HEK293 (cell line): Measurements from ENCODE around the gene SPRY4.

Experiments
- CTCF ChIA-PET: fragments of 350-600 bp; formaldehyde crosslinking; extraction: SDS; loops from one replicate; lab custom pipeline; 2021; ENCODE audit warnings: antibody characterized with exemption; lab: Yijun Ruan, JAX
- POLR2A ChIA-PET: fragments of 300-600 bp; formaldehyde crosslinking; extraction: SDS; loops from one replicate; lab custom pipeline; 2020; ENCODE audit warnings: antibody characterized with exemption, inconsistent platforms; lab: Yijun Ruan, JAX
- H3K27ac ChIP-seq: fragments of 200-500 bp; sonication (Bioruptor generic); 2 replicates; pipeline ENCODE4 v1.5.1; 2014; ENCODE audit warnings: low read depth, low read length, control low read depth, inconsistent platforms; ENCODE audit errors: extremely low read depth
- H3K36me3 ChIP-seq, 2 experiments: fragments of 200-500 bp in 1 of 2; sonication (Bioruptor generic) in 1 of 2; 1 replicate in 1 of 2; 2 replicates in 1 of 2; pipeline ENCODE4 v1.5.1; 2014 to 2017; ENCODE audit warnings: inconsistent platforms in 2 of 2, low read length in 2 of 2; ENCODE audit not compliant: control insufficient read depth in 2 of 2, insufficient read depth in 1 of 2
- H3K4me1 ChIP-seq: fragments of 200-500 bp; sonication (Bioruptor generic); 2 replicates; pipeline ENCODE4 v1.5.1; 2014; ENCODE audit warnings: mild to moderate bottlenecking, low read length, inconsistent platforms; ENCODE audit not compliant: control insufficient read depth, insufficient read depth
- H3K4me3 ChIP-seq: 2 replicates; pipeline ENCODE4 v1.5.1; 2011; ENCODE audit warnings: low read depth, mild to moderate bottlenecking, control low read depth, low read length, moderate library complexity
- H3K9me3 ChIP-seq: fragments of 200-500 bp; sonication (Bioruptor generic); 2 replicates; pipeline ENCODE4 v1.5.1; 2014; ENCODE audit warnings: low read depth, low read length, inconsistent platforms; ENCODE audit not compliant: control insufficient read depth, insufficient read depth
- EGR2 ChIP-seq: fragments of 450-650 bp; formaldehyde crosslinking; IDR thresholded peaks from 2 replicates; pipeline ENCODE4 v1.5.1; 2016; ENCODE audit warnings: low read depth, missing biosample characterization, missing genetic modification characterization
- FEZF1 ChIP-seq: fragments of 450-650 bp; formaldehyde crosslinking; IDR thresholded peaks from 2 replicates; pipeline ENCODE4 v1.5.1; 2016; ENCODE audit warnings: missing biosample characterization, missing genetic modification characterization
- OVOL3 ChIP-seq: fragments of 450-650 bp; formaldehyde crosslinking; IDR thresholded peaks from 2 replicates; pipeline ENCODE4 v1.5.1; 2016; ENCODE audit warnings: missing biosample characterization, missing genetic modification characterization
- ZFHX2 ChIP-seq: fragments of 450-650 bp; formaldehyde crosslinking; conservative IDR thresholded peaks from 2 replicates; pipeline ENCODE4 v1.5.1; 2016; ENCODE audit warnings: missing biosample characterization, missing genetic modification characterization
- ZNF112 ChIP-seq: fragments of 450-650 bp; formaldehyde crosslinking; IDR thresholded peaks from 2 replicates; pipeline ENCODE4 v1.5.0; 2017; ENCODE audit warnings: missing biosample characterization, missing genetic modification characterization
- ZNF132 ChIP-seq: fragments of 450-650 bp; formaldehyde crosslinking; IDR thresholded peaks from 2 replicates; pipeline ENCODE4 v1.5.1; 2017; ENCODE audit warnings: missing biosample characterization, missing genetic modification characterization, borderline replicate concordance
- ZNF274 ChIP-seq, 2 experiments: fragments of 200-500 bp in 1 of 2; fragments of 450-650 bp in 1 of 2; sonication (Bioruptor generic) in 1 of 2; formaldehyde crosslinking in 1 of 2; IDR thresholded peaks; 2 replicates each; pipeline versions ENCODE4 v1.5.1 to v1.6.1; 2014 to 2016; ENCODE audit warnings: borderline replicate concordance in 1 of 2, inconsistent platforms in 1 of 2, low read length in 1 of 2, missing biosample characterization in 1 of 2, missing genetic modification characterization in 1 of 2
- ZNF341 ChIP-seq: fragments of 450-650 bp; formaldehyde crosslinking; IDR thresholded peaks from 2 replicates; pipeline ENCODE4; 2016; ENCODE audit warnings: low read depth, missing biosample characterization, missing genetic modification characterization
- ZNF350 ChIP-seq: fragments of 450-650 bp; formaldehyde crosslinking; IDR thresholded peaks from 2 replicates; pipeline ENCODE4 v1.5.0; 2017; ENCODE audit warnings: missing biosample characterization, mild to moderate bottlenecking, missing genetic modification characterization
- ZNF521 ChIP-seq: fragments of 450-650 bp; formaldehyde crosslinking; IDR thresholded peaks from 2 replicates; pipeline ENCODE4 v1.5.1; 2017; ENCODE audit warnings: missing biosample characterization, mild to moderate bottlenecking, missing genetic modification characterization
- ZNF548 ChIP-seq: fragments of 450-650 bp; formaldehyde crosslinking; IDR thresholded peaks from 2 replicates; pipeline ENCODE4 v1.5.1; 2016; ENCODE audit warnings: missing biosample characterization, missing genetic modification characterization
- ZNF560 ChIP-seq: fragments of 450-650 bp; formaldehyde crosslinking; IDR thresholded peaks from 2 replicates; pipeline ENCODE4 v1.5.1; 2017; ENCODE audit warnings: missing biosample characterization, missing genetic modification characterization, borderline replicate concordance
- ZNF596 ChIP-seq: fragments of 450-650 bp; IDR thresholded peaks from 2 replicates; pipeline ENCODE4 v1.5.0; 2018; ENCODE audit warnings: missing biosample characterization, mild to moderate bottlenecking, missing genetic modification characterization, moderate library complexity
- ZNF623 ChIP-seq: fragments of 450-650 bp; formaldehyde crosslinking; IDR thresholded peaks from 2 replicates; pipeline ENCODE4 v1.5.1; 2016; ENCODE audit warnings: missing biosample characterization, missing genetic modification characterization
- ZNF670 ChIP-seq: fragments of 450-650 bp; formaldehyde crosslinking; IDR thresholded peaks from 2 replicates; pipeline ENCODE4 v1.5.1; 2016; ENCODE audit warnings: missing biosample characterization, missing genetic modification characterization, low read depth
- ZNF776 ChIP-seq: fragments of 450-650 bp; formaldehyde crosslinking; IDR thresholded peaks from 2 replicates; pipeline ENCODE4 v1.5.0; 2017; ENCODE audit warnings: missing biosample characterization, missing genetic modification characterization, borderline replicate concordance
- ZNF837 ChIP-seq: fragments of 450-650 bp; formaldehyde crosslinking; IDR thresholded peaks from 2 replicates; pipeline ENCODE4 v1.5.1; 2016; ENCODE audit warnings: missing biosample characterization, missing genetic modification characterization
- ZXDB ChIP-seq: fragments of 450-650 bp; formaldehyde crosslinking; IDR thresholded peaks from 2 replicates; pipeline ENCODE4 v1.5.1; 2016; ENCODE audit warnings: missing biosample characterization, missing genetic modification characterization
- TF ChIP-seq, protein P1 (sequence below): fragments of 450-650 bp; formaldehyde crosslinking; IDR thresholded peaks from 2 replicates; pipeline ENCODE4 v1.5.1; 2016; ENCODE audit warnings: missing biosample characterization, missing genetic modification characterization
- TF ChIP-seq, protein P2 (sequence below): fragments of 450-650 bp; formaldehyde crosslinking; IDR thresholded peaks from 2 replicates; pipeline ENCODE4 v1.5.1; 2016; ENCODE audit warnings: missing biosample characterization, missing genetic modification characterization, borderline replicate concordance
- TF ChIP-seq, protein P3 (sequence below): fragments of 450-650 bp; formaldehyde crosslinking; IDR thresholded peaks from 2 replicates; pipeline ENCODE4 v1.5.1; 2016; ENCODE audit warnings: missing biosample characterization, missing genetic modification characterization

SPRY4 gene

DNA sequence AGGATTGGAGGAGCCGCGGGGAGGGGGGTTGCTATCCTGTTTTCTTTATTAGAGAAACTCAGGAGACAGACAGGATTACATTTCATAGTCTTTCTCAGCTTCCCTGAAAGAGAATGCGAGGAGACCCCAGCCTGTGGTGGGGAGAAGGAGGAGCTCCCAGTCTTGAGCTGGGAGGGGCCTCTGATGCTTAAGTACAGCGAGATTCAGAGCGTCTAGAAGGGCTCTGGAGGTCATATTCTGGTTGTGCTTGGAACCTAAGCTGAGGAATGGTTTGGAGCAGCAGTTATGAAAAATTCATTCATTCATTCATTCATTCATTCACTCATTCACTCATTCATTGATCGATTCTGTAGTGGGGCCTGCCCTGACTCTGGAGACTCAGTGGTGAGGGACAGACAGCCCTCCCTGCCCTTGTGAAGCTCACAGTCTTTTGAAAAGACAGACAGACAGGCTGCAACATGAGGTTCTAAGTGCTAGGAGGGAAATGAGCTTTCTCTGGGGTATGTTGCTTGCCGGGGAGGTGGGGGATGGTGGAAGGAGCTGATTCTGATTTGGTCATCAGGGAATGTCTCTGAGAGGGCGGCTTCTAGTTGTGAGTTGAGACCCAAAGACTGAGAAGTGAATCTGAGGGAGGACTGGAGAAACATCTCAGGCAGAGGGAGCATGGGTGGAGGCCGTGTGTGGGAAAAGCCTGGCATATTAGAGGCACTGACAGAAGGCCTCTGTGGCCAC lies 2.5 kb upstream of the SPRY4 start (continued):
- TF ChIP-seq FEZF1 (tag by site-specific recombination) = no peak
- no peak for TF ChIP-seq ZNF521
- TF ChIP-seq ZNF776 (tag by site-specific recombination) = no peak
- no peak for TF ChIP-seq ZNF350 (tag by site-specific recombination)
- TF ChIP-seq OVOL3 = no peak
- TF ChIP-seq ZNF560 = no peak
- TF ChIP-seq, protein P1, sequence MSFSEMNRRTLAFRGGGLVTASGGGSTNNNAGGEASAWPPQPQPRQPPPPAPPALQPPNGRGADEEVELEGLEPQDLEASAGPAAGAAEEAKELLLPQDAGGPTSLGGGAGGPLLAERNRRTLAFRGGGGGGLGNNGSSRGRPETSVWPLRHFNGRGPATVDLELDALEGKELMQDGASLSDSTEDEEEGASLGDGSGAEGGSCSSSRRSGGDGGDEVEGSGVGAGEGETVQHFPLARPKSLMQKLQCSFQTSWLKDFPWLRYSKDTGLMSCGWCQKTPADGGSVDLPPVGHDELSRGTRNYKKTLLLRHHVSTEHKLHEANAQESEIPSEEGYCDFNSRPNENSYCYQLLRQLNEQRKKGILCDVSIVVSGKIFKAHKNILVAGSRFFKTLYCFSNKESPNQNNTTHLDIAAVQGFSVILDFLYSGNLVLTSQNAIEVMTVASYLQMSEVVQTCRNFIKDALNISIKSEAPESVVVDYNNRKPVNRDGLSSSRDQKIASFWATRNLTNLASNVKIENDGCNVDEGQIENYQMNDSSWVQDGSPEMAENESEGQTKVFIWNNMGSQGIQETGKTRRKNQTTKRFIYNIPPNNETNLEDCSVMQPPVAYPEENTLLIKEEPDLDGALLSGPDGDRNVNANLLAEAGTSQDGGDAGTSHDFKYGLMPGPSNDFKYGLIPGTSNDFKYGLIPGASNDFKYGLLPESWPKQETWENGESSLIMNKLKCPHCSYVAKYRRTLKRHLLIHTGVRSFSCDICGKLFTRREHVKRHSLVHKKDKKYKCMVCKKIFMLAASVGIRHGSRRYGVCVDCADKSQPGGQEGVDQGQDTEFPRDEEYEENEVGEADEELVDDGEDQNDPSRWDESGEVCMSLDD (tag by site-specific recombination) = no peak
- TF ChIP-seq ZNF837 (tag by site-specific recombination) = no peak
- no peak for TF ChIP-seq ZNF548 (tag by site-specific recombination)
- no peak for TF ChIP-seq ZNF274 (IDR thresholded peaks at IDR 0.05; ENCODE audit: low read length)
- TF ChIP-seq ZNF274 (tag by site-specific recombination; IDR thresholded peaks at IDR 0.05; ENCODE audit: borderline replicate concordance) = no peak
- TF ChIP-seq ZNF596 (tag by site-specific recombination) = no peak
- no peak for TF ChIP-seq ZNF623
- TF ChIP-seq ZFHX2 = peak; percentile 62
- no peak for TF ChIP-seq ZNF132 (tag by site-specific recombination)
- no peak for TF ChIP-seq ZXDB (tag by site-specific recombination)
- no peak for TF ChIP-seq ZNF670
- peak; percentile 77 for TF ChIP-seq EGR2
- TF ChIP-seq, protein P2, sequence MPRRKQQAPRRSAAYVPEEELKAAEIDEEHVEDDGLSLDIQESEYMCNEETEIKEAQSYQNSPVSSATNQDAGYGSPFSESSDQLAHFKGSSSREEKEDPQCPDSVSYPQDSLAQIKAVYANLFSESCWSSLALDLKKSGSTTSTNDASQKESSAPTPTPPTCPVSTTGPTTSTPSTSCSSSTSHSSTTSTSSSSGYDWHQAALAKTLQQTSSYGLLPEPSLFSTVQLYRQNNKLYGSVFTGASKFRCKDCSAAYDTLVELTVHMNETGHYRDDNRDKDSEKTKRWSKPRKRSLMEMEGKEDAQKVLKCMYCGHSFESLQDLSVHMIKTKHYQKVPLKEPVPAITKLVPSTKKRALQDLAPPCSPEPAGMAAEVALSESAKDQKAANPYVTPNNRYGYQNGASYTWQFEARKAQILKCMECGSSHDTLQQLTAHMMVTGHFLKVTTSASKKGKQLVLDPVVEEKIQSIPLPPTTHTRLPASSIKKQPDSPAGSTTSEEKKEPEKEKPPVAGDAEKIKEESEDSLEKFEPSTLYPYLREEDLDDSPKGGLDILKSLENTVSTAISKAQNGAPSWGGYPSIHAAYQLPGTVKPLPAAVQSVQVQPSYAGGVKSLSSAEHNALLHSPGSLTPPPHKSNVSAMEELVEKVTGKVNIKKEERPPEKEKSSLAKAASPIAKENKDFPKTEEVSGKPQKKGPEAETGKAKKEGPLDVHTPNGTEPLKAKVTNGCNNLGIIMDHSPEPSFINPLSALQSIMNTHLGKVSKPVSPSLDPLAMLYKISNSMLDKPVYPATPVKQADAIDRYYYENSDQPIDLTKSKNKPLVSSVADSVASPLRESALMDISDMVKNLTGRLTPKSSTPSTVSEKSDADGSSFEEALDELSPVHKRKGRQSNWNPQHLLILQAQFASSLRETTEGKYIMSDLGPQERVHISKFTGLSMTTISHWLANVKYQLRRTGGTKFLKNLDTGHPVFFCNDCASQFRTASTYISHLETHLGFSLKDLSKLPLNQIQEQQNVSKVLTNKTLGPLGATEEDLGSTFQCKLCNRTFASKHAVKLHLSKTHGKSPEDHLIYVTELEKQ = no peak
- TF ChIP-seq, protein P3, sequence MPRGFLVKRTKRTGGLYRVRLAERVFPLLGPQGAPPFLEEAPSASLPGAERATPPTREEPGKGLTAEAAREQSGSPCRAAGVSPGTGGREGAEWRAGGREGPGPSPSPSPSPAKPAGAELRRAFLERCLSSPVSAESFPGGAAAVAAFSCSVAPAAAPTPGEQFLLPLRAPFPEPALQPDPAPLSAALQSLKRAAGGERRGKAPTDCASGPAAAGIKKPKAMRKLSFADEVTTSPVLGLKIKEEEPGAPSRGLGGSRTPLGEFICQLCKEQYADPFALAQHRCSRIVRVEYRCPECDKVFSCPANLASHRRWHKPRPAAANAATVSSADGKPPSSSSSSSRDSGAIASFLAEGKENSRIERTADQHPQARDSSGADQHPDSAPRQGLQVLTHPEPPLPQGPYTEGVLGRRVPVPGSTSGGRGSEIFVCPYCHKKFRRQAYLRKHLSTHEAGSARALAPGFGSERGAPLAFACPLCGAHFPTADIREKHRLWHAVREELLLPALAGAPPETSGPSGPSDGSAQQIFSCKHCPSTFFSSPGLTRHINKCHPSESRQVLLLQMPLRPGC (tag by site-specific recombination) = no peak

DNA sequence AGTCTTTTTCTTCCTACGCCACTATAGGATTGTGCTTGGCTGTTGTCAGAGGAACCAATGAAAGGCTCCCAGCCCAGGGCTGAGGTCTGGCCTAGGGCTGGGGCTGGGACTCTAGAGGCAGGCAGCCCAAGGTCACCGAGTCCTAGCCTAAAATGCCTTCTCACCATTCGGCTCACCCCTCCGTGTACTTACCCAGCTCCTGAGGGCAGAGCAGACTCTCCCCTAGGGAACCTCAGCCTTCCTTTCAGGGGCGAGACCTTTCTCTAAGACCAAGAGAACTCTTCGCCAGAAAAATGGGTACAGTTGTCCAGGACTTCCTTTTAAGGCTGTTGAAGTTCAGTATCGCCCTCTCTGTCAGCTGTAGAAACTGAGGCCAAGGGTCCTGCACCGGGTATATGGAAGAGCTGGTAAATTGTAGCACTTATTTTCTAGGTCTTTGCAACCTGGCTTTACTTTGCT lies 1.7 kb upstream of the SPRY4 start:
- TF ChIP-seq ZNF341 (tag by site-specific recombination) (0 out of 2 replicates have a peak, but pooled peaks have one; percentile 8), ZNF112 (tag by site-specific recombination) (no peak)
- H3K27ac ChIP-seq = peak overlapping the region; percentile 79; the same call in 1 of the 2 replicates
- ChIA-PET POLR2A (no interaction called here), CTCF (interaction anchor here (0.6 to 1.1 kb wide), 5 partner anchors 18 to 383 kb away, joined by 3 to 6 read pairs (median 3); no protein-coding TSS in a partner anchor)
- H3K36me3 ChIP-seq = no peaks in the 10 kb centered on the region
- H3K4me3 ChIP-seq = no peak overlapping the region; the same call in 1 of the 2 replicates
- H3K9me3 ChIP-seq = no peaks in the 10 kb centered on the region
- H3K4me1 ChIP-seq = peaks cover 17% of the 10 kb centered on the region
